ENCODE data around the gene KAT6B.
A peak's percentile ranks its signal among the peaks of the same experiment; 100 is the strongest.
"Not testable (repeated sequence)": the region's sequence is repeated elsewhere in the genome, so short reads cannot be mapped to it uniquely, and the experiment has no call there.

KAT6B gene

DNA sequence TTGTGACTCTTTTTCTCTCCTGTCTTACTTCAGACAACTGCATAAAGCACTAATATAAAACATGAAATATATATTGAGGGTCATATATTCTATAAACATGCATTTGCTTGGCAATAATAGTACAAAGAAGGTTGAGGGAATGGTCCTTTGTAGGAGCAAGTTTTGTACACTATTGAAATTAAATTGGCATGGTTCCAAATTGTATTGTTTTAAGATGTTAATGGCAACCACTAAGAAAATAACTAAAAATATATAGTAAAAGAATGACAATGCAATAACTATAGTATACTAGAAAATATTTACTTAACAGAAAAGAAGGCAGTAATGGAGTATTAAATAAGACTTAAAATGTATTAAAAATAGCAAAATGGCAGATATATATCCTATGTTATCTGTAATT is 33.7 kb upstream of the KAT6B start:
- no peak overlapping the region for H3K4me3 ChIP-seq (replicated peaks; ENCODE audit: low read depth, low read length)
- DNase-seq (ENCODE audit: extremely low read depth, low read depth), result no peak
- TF ChIP-seq, protein P1, sequence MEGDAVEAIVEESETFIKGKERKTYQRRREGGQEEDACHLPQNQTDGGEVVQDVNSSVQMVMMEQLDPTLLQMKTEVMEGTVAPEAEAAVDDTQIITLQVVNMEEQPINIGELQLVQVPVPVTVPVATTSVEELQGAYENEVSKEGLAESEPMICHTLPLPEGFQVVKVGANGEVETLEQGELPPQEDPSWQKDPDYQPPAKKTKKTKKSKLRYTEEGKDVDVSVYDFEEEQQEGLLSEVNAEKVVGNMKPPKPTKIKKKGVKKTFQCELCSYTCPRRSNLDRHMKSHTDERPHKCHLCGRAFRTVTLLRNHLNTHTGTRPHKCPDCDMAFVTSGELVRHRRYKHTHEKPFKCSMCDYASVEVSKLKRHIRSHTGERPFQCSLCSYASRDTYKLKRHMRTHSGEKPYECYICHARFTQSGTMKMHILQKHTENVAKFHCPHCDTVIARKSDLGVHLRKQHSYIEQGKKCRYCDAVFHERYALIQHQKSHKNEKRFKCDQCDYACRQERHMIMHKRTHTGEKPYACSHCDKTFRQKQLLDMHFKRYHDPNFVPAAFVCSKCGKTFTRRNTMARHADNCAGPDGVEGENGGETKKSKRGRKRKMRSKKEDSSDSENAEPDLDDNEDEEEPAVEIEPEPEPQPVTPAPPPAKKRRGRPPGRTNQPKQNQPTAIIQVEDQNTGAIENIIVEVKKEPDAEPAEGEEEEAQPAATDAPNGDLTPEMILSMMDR (IDR thresholded peaks at IDR 0.05; ENCODE audit: low read depth, low read length, missing control alignments), result no peak

DNA sequence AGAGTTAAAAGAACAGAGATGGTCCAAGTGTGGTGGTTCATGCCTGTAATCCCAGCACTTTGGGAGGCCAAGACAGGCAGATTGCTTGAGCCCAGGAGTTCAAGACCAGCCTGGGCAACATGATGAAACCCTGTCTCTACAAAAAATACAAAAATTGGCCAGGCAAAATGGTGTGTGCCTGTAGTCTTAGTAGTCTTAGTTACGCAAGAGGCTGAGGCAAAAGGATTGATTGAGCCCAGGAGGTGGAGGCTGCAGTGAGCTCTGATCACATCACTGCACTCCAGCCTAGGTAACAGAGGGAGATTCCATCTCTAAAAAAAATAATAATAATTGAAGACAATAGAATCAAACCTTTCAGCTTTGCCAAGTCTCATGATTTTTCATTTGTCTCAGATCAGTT is 33.2 kb upstream of the KAT6B start:
- DNase-seq (ENCODE audit: extremely low read depth, low read depth); H3K4me3 ChIP-seq (replicated peaks; ENCODE audit: low read depth, low read length): not testable (repeated sequence)

DNA sequence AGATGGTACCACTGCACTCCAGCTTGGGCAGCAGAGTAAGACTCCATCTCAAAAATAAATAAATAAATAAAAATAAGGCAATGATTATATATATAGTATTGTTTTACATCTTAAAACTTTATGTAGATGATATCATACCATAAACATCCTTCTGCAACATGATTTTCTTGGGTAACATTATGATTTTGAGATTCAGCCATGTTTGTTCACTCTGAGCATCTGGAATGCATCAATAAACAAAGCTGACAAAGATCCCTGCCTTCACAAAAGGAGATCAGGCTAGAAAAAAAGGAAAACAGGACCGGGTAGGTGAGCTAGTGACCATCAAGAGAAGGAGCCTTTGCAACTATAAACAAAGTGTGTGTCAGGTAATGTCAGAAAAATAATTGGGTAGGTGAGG is 31.9 kb upstream of the KAT6B start:
- TF ChIP-seq, protein P1 (IDR thresholded peaks at IDR 0.05; ENCODE audit: low read depth, low read length, missing control alignments), result no peak
- no peak overlapping the region for H3K4me3 ChIP-seq (replicated peaks; ENCODE audit: low read depth, low read length)
- DNase-seq (ENCODE audit: extremely low read depth, low read depth), result no peak

DNA sequence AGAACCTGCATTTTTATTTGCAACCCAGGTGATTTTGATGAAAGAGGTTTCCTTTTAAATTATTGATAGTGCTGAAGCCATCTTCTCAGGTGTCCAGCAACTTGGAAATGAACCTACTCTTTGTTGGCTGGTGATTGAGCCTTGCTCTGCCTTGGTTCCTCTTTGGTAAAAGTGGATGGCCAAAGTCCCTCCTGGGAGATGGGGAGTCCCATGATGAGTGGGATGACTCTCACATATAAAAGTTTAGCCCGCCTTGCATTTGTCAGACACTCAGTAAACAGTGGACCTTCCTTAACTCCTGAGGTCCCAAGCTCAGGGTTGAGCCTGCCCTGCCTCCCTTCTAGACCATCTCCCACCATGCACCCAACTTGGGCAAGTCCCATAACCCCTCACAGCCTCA is 28.9 kb upstream of the KAT6B start:
- no peak for DNase-seq (ENCODE audit: extremely low read depth, low read depth)
- TF ChIP-seq, protein P1 (IDR thresholded peaks at IDR 0.05; ENCODE audit: low read depth, low read length, missing control alignments), result no peak
- H3K4me3 ChIP-seq (replicated peaks; ENCODE audit: low read depth, low read length), result no peak overlapping the region

DNA sequence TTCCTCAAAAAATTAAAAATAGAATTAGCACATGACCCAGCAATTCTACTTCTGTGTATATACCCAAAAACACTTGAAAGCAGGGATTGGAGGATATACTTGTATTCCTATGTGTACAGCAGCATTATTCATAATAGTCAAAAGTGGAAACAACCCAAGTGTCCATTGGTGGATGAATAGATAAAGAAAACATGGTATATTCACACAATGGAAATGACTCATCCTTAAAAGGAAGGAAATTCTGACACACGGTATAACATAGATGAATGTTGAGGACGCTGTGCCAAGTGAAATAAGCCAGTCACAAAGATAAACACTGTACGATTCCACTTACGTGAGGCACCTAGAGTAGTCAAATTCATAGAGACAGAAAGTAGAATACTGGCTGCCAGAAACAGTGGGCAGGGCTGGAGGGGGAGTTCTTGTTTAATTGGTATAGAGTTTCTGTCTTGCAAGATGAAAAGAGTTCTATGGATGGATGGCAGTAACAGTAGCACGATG is 26.6 kb upstream of the KAT6B start:
- H3K4me3 ChIP-seq (replicated peaks; ENCODE audit: low read depth, low read length), result no peak overlapping the region
- peak; percentile 63 for DNase-seq (ENCODE audit: extremely low read depth, low read depth)
- TF ChIP-seq, protein P1 (IDR thresholded peaks at IDR 0.05; ENCODE audit: low read depth, low read length, missing control alignments), result no peak

DNA sequence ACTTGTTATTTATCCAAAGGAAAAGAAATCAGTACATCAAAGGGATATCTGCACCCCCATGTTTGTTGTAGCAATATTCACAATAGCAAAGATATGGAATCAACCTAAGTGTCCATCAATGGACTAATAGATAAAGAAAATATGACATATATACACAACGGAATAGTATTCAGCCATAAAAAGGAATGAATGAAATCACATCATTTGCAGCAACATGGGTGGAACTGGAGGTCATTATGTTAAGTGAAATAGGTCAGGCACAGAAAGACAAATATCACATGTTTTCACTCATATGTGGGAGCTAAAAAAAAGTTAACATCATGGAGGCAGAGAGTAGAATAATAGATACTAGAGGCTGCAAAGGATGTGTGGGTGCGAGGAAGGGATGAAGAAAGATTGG is 25.0 kb upstream of the KAT6B start:
- TF ChIP-seq, protein P1 (IDR thresholded peaks at IDR 0.05; ENCODE audit: low read depth, low read length, missing control alignments), result no peak
- no peak overlapping the region for H3K4me3 ChIP-seq (replicated peaks; ENCODE audit: low read depth, low read length)
- no peak for DNase-seq (ENCODE audit: extremely low read depth, low read depth)

DNA sequence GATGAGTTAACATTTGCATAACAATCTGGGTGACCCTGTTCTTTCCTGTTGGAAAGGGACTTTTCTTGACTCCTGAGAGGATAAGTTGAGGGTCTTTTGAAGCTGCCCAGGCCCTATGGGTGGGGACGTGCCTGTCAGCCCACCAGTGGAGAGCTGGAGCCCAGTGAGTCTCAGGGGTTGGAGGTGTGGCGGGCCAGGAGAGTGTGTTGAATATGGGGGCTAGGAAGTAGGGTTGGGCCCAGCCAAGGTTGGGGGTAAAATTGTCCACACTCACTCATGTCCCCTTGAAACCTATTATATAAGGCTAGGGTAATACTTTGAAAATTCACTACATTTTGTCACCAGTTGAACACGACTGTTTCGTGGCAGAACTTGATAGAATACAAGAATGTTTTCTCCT is 17.9 kb upstream of the KAT6B start:
- TF ChIP-seq, protein P1 (IDR thresholded peaks at IDR 0.05; ENCODE audit: low read depth, low read length, missing control alignments), result no peak
- H3K4me3 ChIP-seq (replicated peaks; ENCODE audit: low read depth, low read length), result no peak overlapping the region
- DNase-seq (ENCODE audit: extremely low read depth, low read depth), result no peak
